GM23338 (cell line): ENCODE results near the gene TNPO3. TPM values are rescaled to one million over a fixed set of nuclear protein-coding genes. Genes with fewer than 3 reads are reported as not detected.

Source experiments
- ATAC-seq: fragments of 200-7000 bp; cut with Tn5 transposase; 3 replicates; pipeline ENCODE4 v1.9.1; 2020
- DNase-seq: peaks from one replicate; pipeline ENCODE4 v3.0.0-alpha.2; 2015; ENCODE audit warnings: low spot score
- H2AFZ ChIP-seq: fragments of 200-600 bp; sonication (generic); 2 replicates; pipeline ENCODE4 v1.8.0; 2016; ENCODE audit warnings: antibody characterized with exemption, mild to moderate bottlenecking, moderate library complexity
- H3F3A ChIP-seq: fragments of 200-600 bp; sonication (generic); replicated peaks from 2 replicates; pipeline ENCODE4 v1.8.0; 2017; ENCODE audit warnings: antibody characterized with exemption, mixed run types, low read depth
- H3K27ac ChIP-seq: fragments of 200-600 bp; sonication (generic); 2 replicates; pipeline ENCODE4 v1.6.1; 2016; ENCODE audit warnings: low read depth
- H3K27me3 ChIP-seq: fragments of 200-600 bp; sonication (generic); 2 replicates; pipeline ENCODE4 v1.8.0; 2016; ENCODE audit warnings: mild to moderate bottlenecking, mixed run types, moderate library complexity; ENCODE audit not compliant: insufficient read depth
- H3K36me3 ChIP-seq: fragments of 200-600 bp; sonication (generic); 2 replicates; pipeline ENCODE4 v1.8.0; 2016; ENCODE audit warnings: mild to moderate bottlenecking; ENCODE audit not compliant: insufficient read depth
- H3K4me1 ChIP-seq: fragments of 200-600 bp; sonication (generic); 2 replicates; pipeline ENCODE4 v1.8.0; 2016; ENCODE audit warnings: mild to moderate bottlenecking, moderate library complexity; ENCODE audit not compliant: insufficient read depth
- H3K4me2 ChIP-seq: fragments of 200-600 bp; sonication (generic); 2 replicates; pipeline ENCODE4 v1.7.1; 2017; ENCODE audit warnings: mixed run types
- H3K4me3 ChIP-seq: fragments of 200-600 bp; sonication (generic); 2 replicates; pipeline ENCODE4 v1.6.1; 2016; ENCODE audit warnings: mixed run types
- H3K79me2 ChIP-seq: fragments of 200-600 bp; sonication (generic); replicated peaks from 2 replicates; pipeline ENCODE4 v1.8.0; 2017; ENCODE audit warnings: mild to moderate bottlenecking; ENCODE audit not compliant: insufficient read depth
- H3K9me2 ChIP-seq: fragments of 200-600 bp; sonication (generic); 2 replicates; pipeline ENCODE4 v1.8.0; 2017; ENCODE audit not compliant: insufficient read depth
- H4K20me1 ChIP-seq: fragments of 200-600 bp; sonication (generic); replicated peaks from 2 replicates; pipeline ENCODE4 v1.8.0; 2017; ENCODE audit warnings: mild to moderate bottlenecking; ENCODE audit not compliant: insufficient read depth
- H3K27ac Mint-ChIP-seq: 2 replicates; pipeline ENCODE4 v1.8.0; 2020; ENCODE audit warnings: inconsistent platforms, mild to moderate bottlenecking, moderate library complexity, mixed read lengths
- H3K27me3 Mint-ChIP-seq: 3 replicates; pipeline ENCODE4 v1.8.0; 2022; ENCODE audit warnings: low read depth, mild to moderate bottlenecking, moderate library complexity, mixed read lengths, inconsistent platforms; ENCODE audit not compliant: insufficient read depth, poor library complexity
- H3K36me3 Mint-ChIP-seq: 3 replicates; pipeline ENCODE4 v1.8.0; 2021; ENCODE audit warnings: low read depth, mild to moderate bottlenecking, inconsistent platforms, moderate library complexity, mixed read lengths
- H3K4me1 Mint-ChIP-seq: 3 replicates; pipeline ENCODE4 v1.8.0; 2020; ENCODE audit warnings: mild to moderate bottlenecking, inconsistent platforms, mixed read lengths
- H3K4me3 Mint-ChIP-seq: 3 replicates; pipeline ENCODE4 v1.8.0; 2021; ENCODE audit warnings: moderate library complexity, mild to moderate bottlenecking, inconsistent platforms, mixed read lengths
- H3K9me3 Mint-ChIP-seq: 3 replicates; pipeline ENCODE4 v1.8.0; 2020; ENCODE audit warnings: moderate library complexity, mild to moderate bottlenecking, inconsistent platforms, mixed read lengths
- CREB1 ChIP-seq: fragments of 250-450 bp; sonication (Bioruptor Pico); IDR thresholded peaks from 2 replicates; pipeline ENCODE4 v1.5.0; 2020; ENCODE audit warnings: low read depth, mild to moderate bottlenecking, moderate library complexity
- ETS1 ChIP-seq: IDR thresholded peaks from 2 replicates; pipeline ENCODE4 v1.6.1; 2016; ENCODE audit warnings: antibody characterized with exemption
- EZH2 ChIP-seq: fragments of 200-600 bp; sonication (generic); IDR thresholded peaks from one replicate; pipeline ENCODE4 v1.8.0; 2017; ENCODE audit warnings: antibody characterized with exemption, mild to moderate bottlenecking, low read depth; ENCODE audit not compliant: unreplicated experiment
- EZH2phosphoT487 ChIP-seq: fragments of 200-600 bp; sonication (generic); IDR thresholded peaks from one replicate; pipeline ENCODE4 v1.8.1; 2018; ENCODE audit warnings: antibody characterized with exemption; ENCODE audit not compliant: unreplicated experiment
- JUNB ChIP-seq: IDR thresholded peaks from one replicate; pipeline ENCODE4 v1.6.1; 2016; ENCODE audit warnings: antibody characterized with exemption; ENCODE audit not compliant: unreplicated experiment
- NANOG ChIP-seq: IDR thresholded peaks from 2 replicates; pipeline ENCODE4 v1.6.1; 2016; ENCODE audit warnings: antibody characterized with exemption, borderline replicate concordance
- POLR2AphosphoS5 ChIP-seq: IDR thresholded peaks from 2 replicates; pipeline ENCODE4 v1.6.1; 2016; ENCODE audit warnings: antibody characterized with exemption, low read depth
- STAT1 ChIP-seq: IDR thresholded peaks from one replicate; pipeline ENCODE4 v1.6.1; 2016; ENCODE audit warnings: antibody characterized with exemption; ENCODE audit not compliant: unreplicated experiment
- ZNF114 ChIP-seq: fragments of 250-450 bp; sonication (Bioruptor Pico); IDR thresholded peaks from 2 replicates; pipeline ENCODE4 v1.5.0; 2020; ENCODE audit warnings: mild to moderate bottlenecking, moderate library complexity
- ZNF331 ChIP-seq: fragments of 250-450 bp; sonication (Bioruptor Pico); IDR thresholded peaks from 2 replicates; pipeline ENCODE4 v1.5.0; 2020; ENCODE audit warnings: low read depth, mild to moderate bottlenecking, moderate library complexity
- ZNF462 ChIP-seq: fragments of 250-450 bp; sonication (Bioruptor Pico); IDR thresholded peaks from 2 replicates; pipeline ENCODE4 v1.5.0; 2020; ENCODE audit warnings: mild to moderate bottlenecking, moderate library complexity
- polyA plus RNA-seq: library from polyadenylated mRNA; unstranded; fragments of >200 nt; fragmentation: Nextera tagmentation; extraction: Ambion mirVana; gene quantifications from 2 replicates; pipeline ENCODE4 v1.2.1, GENCODE V29; 2016
- total RNA-seq: library from RNA; depleted of rRNA; stranded (reverse); fragments of >200 nt; shearing (Covaris generic); gene quantifications from 2 replicates; pipeline ENCODE4 v1.2.3, GENCODE V29; 2014
- TF ChIP-seq, protein P1 (sequence below), 2 experiments: fragments of 200-600 bp in 1 of 2; sonication (generic) in 1 of 2; conservative IDR thresholded peaks; 2 replicates each; pipeline versions ENCODE4 v1.5.1 to v1.6.1; 2016 to 2017; ENCODE audit warnings: antibody characterized with exemption in 2 of 2, low read depth in 2 of 2, mild to moderate bottlenecking in 2 of 2, moderate library complexity in 1 of 2
- TF ChIP-seq, protein P2 (sequence below): IDR thresholded peaks from one replicate; pipeline ENCODE4 v1.6.1; 2018; ENCODE audit warnings: antibody characterized with exemption; ENCODE audit not compliant: unreplicated experiment

The TNPO3 gene
- total and polyA plus RNA-seq, 2 experiments from 2014 or later: 38.2 to 127 TPM

DNA sequence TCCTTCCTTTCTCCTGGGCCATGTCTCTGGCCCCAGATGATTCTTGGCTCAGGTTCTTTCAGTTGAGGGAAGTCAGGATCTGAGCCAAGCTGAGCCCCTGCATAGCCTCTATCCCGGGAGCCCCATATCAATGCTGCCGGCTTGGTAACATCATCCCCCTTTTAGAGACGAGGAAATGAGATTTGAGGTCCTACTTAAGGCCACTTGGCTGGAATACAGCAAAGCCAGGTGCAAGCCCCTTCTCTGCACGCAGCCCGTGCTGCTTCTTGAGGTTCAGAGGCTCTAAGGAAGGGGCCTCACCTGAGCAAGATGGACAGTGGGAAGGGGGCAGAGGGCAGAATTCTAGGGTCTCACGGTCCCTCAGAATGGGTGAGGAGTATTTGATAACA is 119.6 kb downstream of the TNPO3 start:
- Histone ChIP-seq H3K79me2 (no peaks in the 10 kb centered on the region), H3K4me3 (no peak overlapping the region), H3K27ac (no peak overlapping the region), H3K27me3 (peaks cover 54% of the 10 kb centered on the region), H3K9me2 (no peaks in the 10 kb centered on the region), H4K20me1 (peaks cover 4% of the 10 kb centered on the region; the same call in 1 of the 2 replicates), H3K4me1 (no peaks in the 10 kb centered on the region), H2AFZ (no peak overlapping the region), H3K36me3 (no peaks in the 10 kb centered on the region), H3K4me2 (no peak overlapping the region), H3F3A (0 out of 2 replicates have a peak, but pooled peaks cover 5% of the 10 kb centered on the region)
- Mint-ChIP-seq H3K27ac (no peak overlapping the region), H3K4me1 (peaks cover 6% of the 10 kb centered on the region), H3K4me3 (no peak overlapping the region), H3K9me3 (no peaks in the 10 kb centered on the region), H3K27me3 (peaks cover 50% of the 10 kb centered on the region), H3K36me3 (no peaks in the 10 kb centered on the region; the same call in 2 of the 3 replicates)
- DNase-seq (no peak), ATAC-seq (no peak)
- TF ChIP-seq, protein P1, sequence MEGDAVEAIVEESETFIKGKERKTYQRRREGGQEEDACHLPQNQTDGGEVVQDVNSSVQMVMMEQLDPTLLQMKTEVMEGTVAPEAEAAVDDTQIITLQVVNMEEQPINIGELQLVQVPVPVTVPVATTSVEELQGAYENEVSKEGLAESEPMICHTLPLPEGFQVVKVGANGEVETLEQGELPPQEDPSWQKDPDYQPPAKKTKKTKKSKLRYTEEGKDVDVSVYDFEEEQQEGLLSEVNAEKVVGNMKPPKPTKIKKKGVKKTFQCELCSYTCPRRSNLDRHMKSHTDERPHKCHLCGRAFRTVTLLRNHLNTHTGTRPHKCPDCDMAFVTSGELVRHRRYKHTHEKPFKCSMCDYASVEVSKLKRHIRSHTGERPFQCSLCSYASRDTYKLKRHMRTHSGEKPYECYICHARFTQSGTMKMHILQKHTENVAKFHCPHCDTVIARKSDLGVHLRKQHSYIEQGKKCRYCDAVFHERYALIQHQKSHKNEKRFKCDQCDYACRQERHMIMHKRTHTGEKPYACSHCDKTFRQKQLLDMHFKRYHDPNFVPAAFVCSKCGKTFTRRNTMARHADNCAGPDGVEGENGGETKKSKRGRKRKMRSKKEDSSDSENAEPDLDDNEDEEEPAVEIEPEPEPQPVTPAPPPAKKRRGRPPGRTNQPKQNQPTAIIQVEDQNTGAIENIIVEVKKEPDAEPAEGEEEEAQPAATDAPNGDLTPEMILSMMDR (conservative IDR thresholded peaks at IDR 0.05; ENCODE audit: low read depth in 2 of 2): no peak
- TF ChIP-seq ZNF462 (CRISPR knock-in tag): no peak
- no peak for TF ChIP-seq JUNB
- TF ChIP-seq EZH2phosphoT487: no peak
- TF ChIP-seq CREB1 (CRISPR knock-in tag): no peak
- no peak for TF ChIP-seq NANOG
- TF ChIP-seq, protein P2, sequence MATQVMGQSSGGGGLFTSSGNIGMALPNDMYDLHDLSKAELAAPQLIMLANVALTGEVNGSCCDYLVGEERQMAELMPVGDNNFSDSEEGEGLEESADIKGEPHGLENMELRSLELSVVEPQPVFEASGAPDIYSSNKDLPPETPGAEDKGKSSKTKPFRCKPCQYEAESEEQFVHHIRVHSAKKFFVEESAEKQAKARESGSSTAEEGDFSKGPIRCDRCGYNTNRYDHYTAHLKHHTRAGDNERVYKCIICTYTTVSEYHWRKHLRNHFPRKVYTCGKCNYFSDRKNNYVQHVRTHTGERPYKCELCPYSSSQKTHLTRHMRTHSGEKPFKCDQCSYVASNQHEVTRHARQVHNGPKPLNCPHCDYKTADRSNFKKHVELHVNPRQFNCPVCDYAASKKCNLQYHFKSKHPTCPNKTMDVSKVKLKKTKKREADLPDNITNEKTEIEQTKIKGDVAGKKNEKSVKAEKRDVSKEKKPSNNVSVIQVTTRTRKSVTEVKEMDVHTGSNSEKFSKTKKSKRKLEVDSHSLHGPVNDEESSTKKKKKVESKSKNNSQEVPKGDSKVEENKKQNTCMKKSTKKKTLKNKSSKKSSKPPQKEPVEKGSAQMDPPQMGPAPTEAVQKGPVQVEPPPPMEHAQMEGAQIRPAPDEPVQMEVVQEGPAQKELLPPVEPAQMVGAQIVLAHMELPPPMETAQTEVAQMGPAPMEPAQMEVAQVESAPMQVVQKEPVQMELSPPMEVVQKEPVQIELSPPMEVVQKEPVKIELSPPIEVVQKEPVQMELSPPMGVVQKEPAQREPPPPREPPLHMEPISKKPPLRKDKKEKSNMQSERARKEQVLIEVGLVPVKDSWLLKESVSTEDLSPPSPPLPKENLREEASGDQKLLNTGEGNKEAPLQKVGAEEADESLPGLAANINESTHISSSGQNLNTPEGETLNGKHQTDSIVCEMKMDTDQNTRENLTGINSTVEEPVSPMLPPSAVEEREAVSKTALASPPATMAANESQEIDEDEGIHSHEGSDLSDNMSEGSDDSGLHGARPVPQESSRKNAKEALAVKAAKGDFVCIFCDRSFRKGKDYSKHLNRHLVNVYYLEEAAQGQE: no peak
- TF ChIP-seq ETS1: no peak
- TF ChIP-seq STAT1: no peak
- no peak for TF ChIP-seq ZNF331
- TF ChIP-seq EZH2: no peak
- no peak for TF ChIP-seq ZNF114 (CRISPR knock-in tag)
- TF ChIP-seq POLR2AphosphoS5: no peak
